HG03196 (cell line): Measurements from ENCODE around the gene ARFIP1.

ENCODE experiments used
- ATAC-seq: cut with Tn5 transposase; IDR thresholded peaks from one replicate; pipeline ENCODE4 v1.9.1; 2021; ENCODE audit not compliant: unreplicated experiment

The ARFIP1 gene

DNA sequence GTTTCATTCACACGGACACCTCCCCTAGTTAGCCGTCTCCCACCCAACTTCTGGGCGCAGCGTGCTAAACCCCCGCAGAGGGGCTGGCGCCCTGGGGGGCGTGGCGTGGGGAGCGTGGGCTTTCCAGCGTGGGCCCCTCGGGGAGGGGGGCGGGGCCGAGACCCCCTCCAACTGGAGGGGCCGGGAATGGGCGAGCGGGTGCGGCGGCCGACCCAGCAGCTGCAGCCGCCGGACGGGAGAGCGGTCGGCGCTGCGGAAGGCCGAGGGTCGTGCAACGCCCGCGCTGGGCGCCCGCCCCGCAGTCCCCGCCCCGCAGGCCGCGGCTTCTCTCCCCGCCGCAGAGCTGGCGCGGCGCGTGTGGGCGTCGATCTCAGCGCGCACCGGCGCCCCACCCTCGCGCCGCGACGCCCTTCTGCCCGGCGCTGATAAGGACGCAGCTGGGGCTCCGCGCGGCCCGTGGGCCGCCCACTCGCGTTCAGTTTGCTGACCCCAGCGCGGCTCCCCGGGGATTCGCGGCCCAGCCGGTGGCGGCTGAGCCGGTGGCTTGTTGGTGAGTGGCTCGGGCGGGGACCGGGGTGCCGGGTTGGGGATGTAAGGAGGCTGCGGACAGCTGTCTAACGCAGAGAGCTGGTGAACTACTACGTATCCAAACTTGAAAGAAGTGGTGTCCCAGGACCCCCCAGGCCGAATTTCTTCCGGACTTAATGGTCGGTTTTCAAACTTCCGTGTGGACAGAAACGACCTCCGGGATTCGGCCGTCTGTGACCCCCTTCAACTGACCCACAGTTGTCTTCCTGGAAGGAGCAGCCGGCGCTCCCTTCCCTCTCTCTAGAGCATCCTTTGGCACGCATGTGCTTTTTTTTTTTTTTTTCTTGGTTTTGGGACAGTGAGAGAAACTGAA lies 157.8 kb downstream of the ARFIP1 start:
- no peak for ATAC-seq

DNA sequence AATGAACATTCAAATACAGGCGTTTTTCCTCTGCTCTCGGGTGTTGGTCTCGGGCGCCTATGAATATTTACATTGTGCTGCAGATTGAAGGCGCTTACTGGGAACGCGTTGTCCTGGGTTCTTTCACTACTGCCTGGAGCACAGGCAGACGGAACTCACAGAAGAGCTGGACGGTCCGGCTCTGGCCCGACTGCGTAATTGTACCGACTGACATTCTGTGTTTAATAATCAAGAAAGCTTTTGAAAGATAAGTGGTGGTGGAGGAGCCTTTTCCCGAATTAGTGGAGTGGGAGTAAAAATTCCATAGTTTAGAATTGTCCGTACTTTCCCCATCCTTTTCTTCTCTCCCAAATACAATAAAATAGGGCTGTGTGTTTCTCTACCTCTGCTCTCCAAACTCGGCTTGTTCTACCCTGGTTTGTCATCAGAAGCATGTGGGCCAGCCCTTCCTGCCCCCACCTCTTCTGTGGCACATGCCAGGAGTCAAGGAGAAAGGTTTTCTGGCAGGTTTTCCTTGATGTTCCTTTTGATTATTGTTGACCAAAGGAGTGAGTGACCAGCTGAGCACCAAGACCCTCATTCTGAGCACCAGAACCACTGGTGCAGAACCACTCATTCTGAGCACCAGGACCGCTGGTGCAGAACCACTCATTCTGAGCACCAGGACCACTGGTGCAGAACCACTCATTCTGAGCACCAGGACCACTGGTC lies 158.6 kb downstream of the ARFIP1 start:
- ATAC-seq: no peak

DNA sequence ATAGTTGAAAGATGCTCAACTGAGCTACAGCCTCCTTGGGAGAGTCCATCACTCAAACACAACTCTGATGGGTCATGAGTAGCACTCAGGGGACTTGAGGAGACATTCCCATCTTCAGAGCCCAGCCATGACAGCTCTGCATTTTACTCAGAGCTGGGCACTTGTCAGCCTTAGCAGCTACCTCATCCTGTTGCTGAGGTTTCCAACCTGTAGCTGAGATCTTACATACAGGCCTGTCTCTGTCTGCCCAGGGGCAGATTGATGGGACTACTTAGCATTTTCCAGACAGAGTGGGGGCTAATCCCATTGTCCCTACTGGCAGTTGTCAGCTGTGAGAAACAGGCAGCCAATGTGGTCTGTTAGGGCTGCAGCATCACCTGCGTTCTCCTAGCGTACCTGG lies 159.9 kb downstream of the ARFIP1 start:
- ATAC-seq: no peak

DNA sequence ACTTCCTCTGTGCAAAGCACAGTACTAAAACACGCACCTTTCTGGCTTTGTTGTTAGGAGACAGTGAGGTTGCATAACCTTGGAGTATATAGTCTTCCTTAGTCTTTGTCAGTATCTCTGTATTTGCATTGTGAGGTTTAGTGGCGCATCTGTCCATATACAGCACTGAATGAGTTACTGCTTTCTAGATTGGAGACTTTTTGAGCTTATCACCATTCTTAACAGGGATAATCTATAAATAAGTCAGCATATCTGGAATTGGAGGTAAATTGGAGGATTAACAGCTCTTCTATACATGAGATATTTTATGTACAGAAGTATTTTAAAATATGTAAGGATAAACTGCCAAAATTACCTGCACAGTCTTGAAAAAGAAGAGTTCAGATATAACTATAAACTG lies 160.7 kb downstream of the ARFIP1 start:
- no peak for ATAC-seq

DNA sequence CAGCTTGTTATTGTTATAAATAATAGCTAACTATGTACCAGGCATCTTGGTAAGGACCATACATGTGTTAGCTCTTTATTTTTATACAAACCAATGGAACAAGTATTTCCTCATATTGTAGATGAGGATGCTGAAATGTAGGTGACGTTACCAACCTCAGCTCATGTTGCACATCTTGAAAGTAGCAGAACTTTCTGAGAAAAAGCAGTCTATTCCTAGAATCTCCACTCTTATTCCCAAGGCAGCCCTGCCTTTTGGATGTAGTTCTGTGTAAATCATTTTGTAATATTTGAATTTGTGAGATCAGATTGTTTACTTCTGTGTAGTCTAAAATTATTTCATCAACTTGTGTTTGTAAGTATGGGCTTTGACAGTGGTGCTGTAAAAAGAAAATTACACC lies 161.7 kb downstream of the ARFIP1 start:
- ATAC-seq: no peak

DNA sequence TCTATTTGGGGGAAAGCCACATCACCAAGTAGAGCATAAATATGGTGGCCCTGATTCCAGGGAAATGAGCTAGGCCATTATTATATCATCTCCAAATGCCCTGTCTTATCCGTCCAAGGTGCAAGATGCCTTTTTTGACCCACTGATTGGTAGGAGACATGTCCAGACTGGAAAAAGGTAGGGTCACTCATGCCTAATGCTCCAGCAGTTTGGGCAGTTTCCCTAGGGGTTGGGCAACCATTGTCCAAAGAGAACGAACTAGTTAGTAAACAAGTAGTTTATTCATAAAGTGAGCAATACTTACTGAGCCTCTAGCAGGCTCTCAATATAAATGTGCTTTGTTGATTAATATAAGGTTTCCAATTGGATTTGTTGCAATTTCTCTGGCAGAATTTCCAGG lies 162.6 kb downstream of the ARFIP1 start:
- no peak for ATAC-seq

DNA sequence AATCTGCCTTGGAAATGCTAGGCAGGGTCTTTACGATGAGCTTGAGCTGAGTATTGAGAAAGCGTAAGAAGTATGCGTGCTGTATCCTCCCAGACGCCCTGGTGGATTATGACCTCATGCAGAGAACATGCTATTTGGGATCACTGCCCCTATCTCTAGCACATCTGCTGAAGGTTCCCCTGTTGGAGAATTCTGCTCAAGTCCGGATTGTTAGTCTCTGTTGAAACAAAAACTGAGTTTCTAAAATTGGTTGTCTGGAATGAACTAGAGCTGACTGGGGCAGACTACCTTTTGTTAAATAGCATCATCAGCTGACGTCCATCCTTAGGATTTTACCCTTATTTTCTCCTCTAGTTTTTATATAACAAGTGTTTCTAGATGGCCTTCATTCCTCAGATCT lies 163.9 kb downstream of the ARFIP1 start:
- ATAC-seq: no peak

DNA sequence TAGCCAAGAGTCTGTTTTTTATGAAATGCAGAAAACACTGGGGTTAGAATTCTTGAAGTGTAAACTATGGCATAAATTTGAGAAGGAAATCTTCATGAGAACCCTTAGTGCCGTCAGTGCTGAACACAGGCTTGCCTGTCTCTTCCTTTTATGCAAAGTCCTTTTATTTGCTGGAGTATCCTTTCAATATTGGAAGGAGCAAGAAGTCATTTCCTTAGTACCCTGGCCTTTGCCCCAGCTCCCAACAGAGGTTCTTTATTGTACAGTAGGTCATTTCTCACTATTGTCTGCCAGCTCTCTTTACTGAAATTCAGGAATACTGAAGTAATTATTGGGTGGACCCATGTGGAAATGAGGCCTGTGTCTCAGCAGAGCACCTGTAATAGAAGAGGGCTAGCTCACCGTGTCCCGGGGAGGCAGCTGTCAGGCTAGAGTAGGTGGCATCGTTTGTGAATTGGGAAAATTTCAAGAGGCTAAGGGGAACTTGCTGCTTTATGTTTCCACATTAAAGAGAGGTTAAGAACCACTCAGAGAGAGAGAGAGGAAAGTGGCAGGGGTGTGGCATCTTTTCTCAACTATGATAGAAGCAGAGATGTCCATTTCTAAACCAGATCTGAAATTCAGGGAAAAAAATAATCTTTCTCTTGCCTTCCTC lies 165.0 kb downstream of the ARFIP1 start:
- no peak for ATAC-seq

DNA sequence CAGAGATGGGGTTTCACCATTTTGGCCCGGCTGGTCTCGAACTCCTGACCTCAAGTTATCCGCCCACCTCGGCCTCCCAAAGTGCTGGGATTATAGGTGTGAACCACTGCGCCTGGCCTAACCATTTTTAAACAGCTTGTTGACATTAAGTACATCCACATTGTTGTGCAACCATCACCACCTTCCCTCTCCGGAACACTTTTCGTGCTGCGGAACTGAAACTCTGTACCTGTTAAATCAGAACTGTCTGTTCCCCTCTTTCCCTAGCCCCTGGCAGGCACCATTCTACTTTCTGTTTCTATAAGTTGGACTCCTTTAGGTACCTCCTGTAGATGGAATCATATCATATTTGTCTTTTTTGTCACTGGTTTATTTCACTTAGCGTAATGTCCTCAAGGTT lies 165.9 kb downstream of the ARFIP1 start:
- no peak for ATAC-seq

DNA sequence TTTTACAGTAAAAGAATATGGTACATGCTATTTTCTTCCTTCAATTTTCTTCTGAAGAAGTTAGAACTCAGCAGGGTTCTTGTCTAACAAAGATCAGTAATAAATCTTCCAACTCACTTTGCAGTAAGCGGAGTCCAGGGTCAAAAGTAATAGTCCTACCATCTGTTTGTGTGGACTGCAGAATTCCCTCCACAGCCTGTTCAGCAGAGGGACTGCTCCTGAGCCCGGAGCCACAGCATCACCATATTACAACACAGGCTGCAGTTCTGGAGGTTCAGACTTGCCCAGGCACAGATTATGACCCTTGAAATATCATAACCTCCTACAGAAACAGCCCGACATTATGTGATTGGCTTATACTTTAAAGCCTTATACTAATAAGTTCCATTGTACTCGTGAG lies 166.7 kb downstream of the ARFIP1 start:
- ATAC-seq: no peak

DNA sequence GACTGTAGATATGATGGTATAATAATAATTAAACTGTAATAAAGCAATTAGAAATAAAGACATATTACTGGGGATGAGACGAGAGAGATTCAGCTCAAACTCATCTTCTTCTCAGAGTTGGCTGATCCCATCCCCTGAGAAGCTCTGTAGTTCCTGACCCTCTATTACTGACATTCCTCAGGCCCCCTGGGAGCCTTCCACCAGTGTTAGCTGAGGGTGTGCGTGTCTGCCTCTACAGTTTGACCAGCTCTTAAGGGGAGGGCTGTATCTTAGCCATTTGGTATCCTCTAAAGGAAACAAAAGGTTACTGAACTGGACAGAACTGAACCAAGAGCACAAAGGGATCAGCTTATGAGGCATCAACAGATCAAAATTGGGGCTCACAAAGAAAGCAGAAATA lies 167.6 kb downstream of the ARFIP1 start:
- ATAC-seq: no peak

DNA sequence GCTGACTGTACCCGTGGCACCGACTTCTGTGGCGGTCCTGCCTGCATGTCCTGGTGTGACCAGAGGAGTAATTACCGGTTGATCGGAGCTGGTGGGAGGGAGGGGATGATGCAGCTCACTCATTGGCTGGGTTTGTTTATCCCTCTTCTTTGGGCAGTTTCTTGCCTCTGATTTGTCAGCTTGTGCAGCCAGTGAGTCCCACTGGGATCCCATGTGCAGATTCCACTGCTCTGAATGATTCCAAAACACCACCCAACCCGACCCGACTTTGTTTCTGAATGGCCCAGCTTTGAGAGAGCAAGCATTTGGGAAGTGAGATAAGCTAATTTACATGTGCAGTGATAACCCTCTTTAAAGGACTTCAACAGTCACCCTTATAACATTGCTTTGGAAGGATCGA lies 170.2 kb downstream of the ARFIP1 start:
- ATAC-seq: no peak

DNA sequence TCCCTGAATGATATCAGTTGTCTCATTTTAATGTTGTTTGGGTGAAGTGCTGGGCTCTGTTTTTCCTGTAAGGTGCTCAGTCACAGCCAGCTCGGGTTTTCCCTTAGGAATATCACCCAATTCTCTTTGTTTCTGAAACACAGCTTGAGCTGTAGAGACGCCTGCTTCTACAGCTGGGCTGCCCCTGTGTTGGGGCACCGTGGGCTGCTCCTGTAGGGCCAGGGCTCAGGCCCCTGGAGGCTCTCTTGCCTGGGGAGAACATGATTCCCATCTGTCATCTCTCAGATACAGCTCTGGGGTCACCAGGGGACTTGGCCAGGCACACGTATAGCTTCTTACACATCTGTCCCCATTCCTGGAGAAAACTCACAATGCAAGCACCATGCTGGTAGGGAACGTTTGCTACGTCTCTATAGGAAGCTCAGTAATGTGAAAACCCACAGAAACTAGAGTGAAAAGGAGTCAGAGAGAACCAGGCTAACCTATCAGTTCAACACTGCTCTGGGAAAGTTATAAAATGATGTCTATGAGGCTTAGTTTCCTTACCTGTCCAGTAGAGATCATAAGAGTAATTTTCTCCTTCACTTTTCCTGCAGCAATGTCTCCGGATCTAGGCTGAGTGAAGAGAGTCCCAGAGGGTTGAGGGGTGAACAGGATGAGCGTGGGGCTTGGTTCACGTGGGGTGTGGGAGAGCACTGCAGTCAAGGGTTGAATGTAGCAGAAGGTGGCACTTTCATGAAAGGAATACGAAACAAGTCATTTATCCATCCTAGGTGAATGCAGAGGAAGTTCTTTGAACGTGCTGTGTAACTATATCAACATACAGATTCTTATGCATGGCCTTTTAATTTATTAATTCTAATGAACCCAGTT lies 170.9 kb downstream of the ARFIP1 start:
- no peak for ATAC-seq

DNA sequence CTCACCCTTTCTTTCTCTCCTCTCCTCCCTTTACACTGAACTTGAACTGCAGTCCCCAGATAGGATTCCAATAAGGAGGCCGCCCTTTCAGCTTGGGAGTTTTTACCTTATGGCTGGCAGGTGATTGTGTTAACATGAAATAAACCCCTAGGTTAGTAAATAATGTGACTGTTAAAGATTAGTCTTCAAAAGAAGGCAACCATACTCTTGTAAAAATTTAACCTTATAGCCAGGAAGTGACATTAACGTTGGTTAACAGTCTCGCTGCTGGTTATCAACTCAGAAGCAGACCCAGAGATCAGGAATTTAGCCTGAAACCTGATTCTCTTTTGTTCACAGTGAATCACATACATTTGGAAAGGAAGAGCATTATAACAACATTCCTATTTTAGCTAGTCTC lies 171.6 kb downstream of the ARFIP1 start:
- ATAC-seq: no peak

DNA sequence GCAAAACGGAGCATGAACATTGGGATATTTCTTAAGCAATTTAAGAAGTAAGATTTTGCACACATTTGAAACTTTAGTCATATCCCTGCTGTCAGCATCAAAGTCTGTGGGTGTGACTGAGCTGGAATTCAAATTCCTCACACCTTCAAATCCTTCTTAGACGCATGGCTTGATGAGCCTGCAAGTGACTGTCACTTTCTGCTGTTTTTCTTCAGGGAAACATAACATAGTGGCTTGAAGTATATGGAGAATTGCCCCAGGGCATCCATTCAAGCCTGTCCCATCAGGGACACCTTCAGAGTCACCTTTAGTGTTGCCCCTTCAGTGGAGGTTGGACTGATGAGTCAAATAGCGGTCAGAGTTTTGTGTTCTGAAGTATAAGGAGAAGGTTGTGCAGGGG lies 173.8 kb downstream of the ARFIP1 start:
- ATAC-seq: no peak

DNA sequence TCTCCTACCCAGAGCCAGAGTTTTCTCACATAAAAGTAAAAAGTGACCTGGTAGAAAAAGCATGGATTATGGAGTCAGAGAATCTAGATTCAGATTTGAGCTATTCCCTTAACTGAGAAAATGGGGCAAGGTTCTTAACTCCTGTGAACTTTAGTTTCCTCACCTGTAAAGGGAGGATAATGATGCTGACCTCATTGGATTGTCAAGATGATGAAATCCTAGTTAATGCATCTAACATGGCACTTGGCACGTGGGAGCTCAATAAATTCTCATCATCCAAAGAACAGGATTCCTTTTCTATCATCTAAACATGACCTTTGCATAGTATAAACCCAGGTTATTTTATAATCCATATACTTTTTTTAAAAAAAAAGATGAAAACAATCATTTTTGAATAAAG lies 175.0 kb downstream of the ARFIP1 start:
- ATAC-seq: no peak

DNA sequence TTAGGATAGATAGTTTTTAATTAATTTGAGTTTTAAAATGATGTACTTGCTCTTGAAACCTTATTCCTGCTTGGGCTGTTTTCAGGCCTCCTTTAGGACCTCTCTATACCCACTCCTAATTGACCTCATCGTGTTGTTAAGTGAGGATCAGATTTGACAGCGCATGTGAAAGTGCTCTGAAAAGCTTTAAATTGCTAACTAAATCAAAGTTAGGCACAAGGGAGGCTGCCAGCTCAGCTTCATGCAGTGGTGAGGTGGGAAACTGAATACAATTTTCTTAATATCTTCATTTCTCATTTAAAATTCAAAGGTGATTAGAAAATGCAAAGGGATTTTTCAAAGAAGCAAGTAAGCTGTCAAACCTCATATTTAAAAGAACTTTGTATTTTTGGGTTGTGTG lies 176.4 kb downstream of the ARFIP1 start:
- ATAC-seq: no peak

DNA sequence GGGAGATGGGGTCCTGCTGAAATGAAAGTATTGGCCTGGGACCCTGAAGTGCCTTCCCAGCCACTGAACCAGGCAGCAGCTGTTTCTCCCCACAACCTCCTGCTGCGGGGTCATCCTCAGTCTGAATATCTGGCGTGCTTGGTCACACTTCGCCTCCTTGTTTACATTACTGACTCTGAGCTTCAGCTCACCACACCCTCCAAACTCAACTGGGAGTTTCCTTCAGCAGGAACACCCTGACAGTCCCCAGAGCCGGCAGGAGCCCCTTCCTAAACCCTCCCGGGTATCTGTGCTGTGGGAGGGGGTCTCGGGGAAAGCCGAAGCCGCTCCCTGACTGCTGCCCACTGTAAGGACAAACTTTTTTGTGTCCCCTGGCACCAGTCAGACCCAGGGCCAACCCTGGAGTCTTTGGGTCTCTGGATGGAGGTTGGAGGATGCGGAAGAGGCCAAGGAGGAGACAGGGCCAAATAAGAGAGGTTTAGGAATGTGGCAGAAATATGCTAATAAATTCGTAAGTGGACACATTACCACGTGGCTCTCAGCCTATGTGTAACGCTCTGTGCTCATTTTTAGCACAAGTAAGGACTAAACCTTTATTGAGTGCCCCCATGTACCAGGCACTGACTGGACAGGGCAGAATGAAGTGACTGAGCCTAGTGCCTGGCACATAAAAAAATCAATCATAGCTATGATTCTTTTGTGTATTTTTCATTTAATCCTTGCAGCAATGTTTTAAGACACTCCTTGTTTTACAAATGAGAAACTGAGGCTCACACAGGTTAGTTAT lies 177.1 kb downstream of the ARFIP1 start:
- ATAC-seq: no peak

DNA sequence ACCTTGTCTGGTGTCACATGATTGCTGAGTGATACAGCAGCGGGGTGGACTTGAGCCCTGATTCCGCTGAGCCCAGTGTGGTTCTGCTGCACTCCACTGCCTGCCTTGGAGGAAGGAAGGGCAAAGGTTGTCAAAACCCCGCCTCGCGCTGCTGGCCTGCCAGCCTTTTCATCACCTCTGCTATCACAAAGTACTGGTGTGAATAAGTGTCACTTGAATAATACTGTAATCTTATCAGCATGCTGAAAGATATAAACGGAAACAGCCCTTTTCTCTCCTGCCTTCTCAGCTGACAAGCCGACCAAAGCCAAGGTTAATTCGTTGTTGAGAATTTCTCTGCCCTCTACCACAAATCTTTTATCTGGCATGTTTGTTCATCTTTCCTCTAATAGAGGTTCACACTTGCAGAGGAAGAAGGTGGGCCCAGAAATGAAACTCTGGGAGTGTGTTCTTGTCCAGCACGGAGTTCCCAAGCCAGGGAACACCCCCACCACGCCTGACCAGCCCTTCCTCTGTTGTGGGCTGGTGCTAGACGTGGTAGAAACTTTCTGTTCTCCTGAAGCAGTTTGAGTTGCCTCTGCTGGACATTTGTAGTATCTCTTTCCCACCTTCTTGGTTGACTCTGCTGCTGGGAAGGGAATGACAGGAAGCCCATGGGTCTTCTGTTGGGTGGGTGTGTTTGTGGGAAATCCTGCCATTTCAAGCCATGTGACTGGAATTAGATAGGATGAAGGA lies 177.8 kb downstream of the ARFIP1 start:
- ATAC-seq: no peak

DNA sequence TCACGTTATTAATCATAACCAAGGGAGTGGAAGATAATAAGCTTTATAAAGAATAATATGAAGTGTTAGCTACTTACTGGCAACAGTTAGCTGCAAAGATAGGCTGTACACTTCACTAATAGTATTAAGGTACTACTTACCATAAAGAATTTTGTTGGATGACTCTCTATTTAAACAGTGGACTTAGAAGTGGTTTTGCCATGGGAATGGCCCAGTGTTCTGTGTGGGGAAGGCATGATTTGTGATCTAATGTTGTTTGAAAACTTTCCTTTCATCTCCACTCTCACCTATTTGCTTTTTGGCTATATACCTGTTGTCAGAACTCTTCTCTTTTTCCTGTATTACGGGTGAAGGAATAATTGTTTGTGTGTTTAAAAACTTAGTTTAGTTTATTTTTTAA lies 179.3 kb downstream of the ARFIP1 start:
- no peak for ATAC-seq
